HepG2 (cell line): ENCODE data around the gene KRTAP2-3. TPM values are rescaled to one million over a fixed set of nuclear protein-coding genes. Genes with fewer than 3 reads are reported as not detected.

Source experiments
- AGO1 ChIP-seq: fragments of 200-400 bp; formaldehyde crosslinking; IDR thresholded peaks from 2 replicates; pipeline ENCODE4 v1.6.1; 2017; ENCODE audit warnings: mild to moderate bottlenecking, low read depth, low read length, moderate library complexity; ENCODE audit not compliant: poor library complexity, severe bottlenecking
- BCL6 ChIP-seq: IDR thresholded peaks from 2 replicates; pipeline ENCODE4 v1.6.1; 2016; ENCODE audit warnings: missing genetic modification reagents, missing compliant biosample characterization
- CENPX ChIP-seq: sonication (generic); formaldehyde crosslinking; IDR thresholded peaks from 2 replicates; pipeline ENCODE4 v1.9.0; 2021; ENCODE audit warnings: mild to moderate bottlenecking, missing genetic modification reagents, moderate library complexity
- ERF ChIP-seq: IDR thresholded peaks from 2 replicates; pipeline ENCODE4 v1.6.1; 2018; ENCODE audit warnings: missing biosample characterization, missing genetic modification reagents
- HOXA3 ChIP-seq: sonication (generic); formaldehyde crosslinking; IDR thresholded peaks from 2 replicates; pipeline ENCODE4 v1.5.0; 2020; ENCODE audit warnings: missing genetic modification reagents
- LRRFIP1 ChIP-seq: sonication (generic); formaldehyde crosslinking; conservative IDR thresholded peaks from 2 replicates; pipeline ENCODE4 v1.4.0; 2020; ENCODE audit warnings: missing genetic modification reagents
- MEF2D ChIP-seq: sonication (generic); formaldehyde crosslinking; IDR thresholded peaks from 2 replicates; pipeline ENCODE4 v1.5.1; 2020; ENCODE audit warnings: mild to moderate bottlenecking, missing genetic modification reagents
- MIER3 ChIP-seq: IDR thresholded peaks from 2 replicates; pipeline ENCODE4 v1.6.1; 2016; ENCODE audit warnings: missing compliant biosample characterization, borderline replicate concordance
- SAFB2 ChIP-seq: sonication (generic); formaldehyde crosslinking; IDR thresholded peaks from 2 replicates; pipeline ENCODE4 v1.5.1; 2020; ENCODE audit warnings: missing genetic modification reagents, low read depth, mild to moderate bottlenecking, borderline replicate concordance
- SALL1 ChIP-seq: sonication (generic); formaldehyde crosslinking; IDR thresholded peaks from 2 replicates; pipeline ENCODE4 v1.8.0; 2022; ENCODE audit warnings: mild to moderate bottlenecking, missing genetic modification reagents
- SMAD3 ChIP-seq: sonication (generic); formaldehyde crosslinking; IDR thresholded peaks from 2 replicates; pipeline ENCODE4 v1.4.0; 2020; ENCODE audit warnings: missing genetic modification reagents
- TBX3 ChIP-seq: fragments of 450-650 bp; IDR thresholded peaks from 2 replicates; pipeline ENCODE4 v1.6.1; 2017; ENCODE audit warnings: antibody characterized with exemption, mild to moderate bottlenecking, inconsistent platforms, borderline replicate concordance
- TEF ChIP-seq: sonication (generic); formaldehyde crosslinking; IDR thresholded peaks from 2 replicates; pipeline ENCODE4 v1.5.0; 2020; ENCODE audit warnings: missing genetic modification reagents
- THRA ChIP-seq: sonication (generic); formaldehyde crosslinking; IDR thresholded peaks from 2 replicates; pipeline ENCODE4 v1.4.0; 2020; ENCODE audit warnings: missing genetic modification reagents, borderline replicate concordance
- ZBED4 ChIP-seq: sonication (generic); formaldehyde crosslinking; IDR thresholded peaks from 2 replicates; pipeline ENCODE4 v1.4.0; 2020; ENCODE audit warnings: missing genetic modification reagents, borderline replicate concordance
- ZBTB33 ChIP-seq: sonication (generic); formaldehyde crosslinking; IDR thresholded peaks from 2 replicates; pipeline ENCODE4 v1.4.0; 2020; ENCODE audit warnings: missing genetic modification reagents
- ZBTB34 ChIP-seq: sonication (generic); formaldehyde crosslinking; IDR thresholded peaks from 2 replicates; pipeline ENCODE4 v1.8.0; 2022; ENCODE audit warnings: mild to moderate bottlenecking, missing genetic modification reagents
- ZNF30 ChIP-seq: sonication (generic); formaldehyde crosslinking; IDR thresholded peaks from 2 replicates; pipeline ENCODE4 v1.5.0; 2020; ENCODE audit warnings: mild to moderate bottlenecking, missing genetic modification reagents
- polyA plus RNA-seq, 8 experiments: library from polyadenylated mRNA; depleted of rRNA in 3 of 8; stranded (reverse) in 7 of 8; unstranded in 1 of 8; fragments of >200 nt; fragmentation: Illumina TruSeq in 4 of 8; extraction: Trizol in 4 of 8; gene quantifications; 2 replicates each; pipeline versions ENCODE4 v1.2.1 to v1.2.3, GENCODE V29; 2011 to 2016; ENCODE audit warnings: low read depth in 4 of 8, missing spikeins in 1 of 8, mixed read lengths in 1 of 8; ENCODE audit not compliant: insufficient read depth in 1 of 8
- total RNA-seq, 5 experiments: library from RNA; depleted of rRNA; stranded (reverse); fragments of >200 nt; fragmentation: Illumina TruSeq; extraction: Trizol; gene quantifications; 2 replicates each; pipeline ENCODE4 v1.2.3, GENCODE V29; 2016; ENCODE audit warnings: low read depth in 1 of 5

The KRTAP2-3 gene
- total and polyA plus RNA-seq, 2 of the 13 experiments (the other 11 are each of a cell fraction or from before 2014, with no cell fraction given): 0.25 TPM; not detected in 1

GRCh38 chr17:41009301-41009760, 50.6 kb downstream of the KRTAP2-3 start (continued):
- TF ChIP-seq CENPX (CRISPR knock-in tag) (no peak), ERF (peak; percentile 69), MIER3 (CRISPR knock-in tag) (no peak), ZBED4 (CRISPR knock-in tag) (peak; percentile 52; the same call in 1 of the 2 replicates), BCL6 (CRISPR knock-in tag) (peak; percentile 85), TBX3 (peak; percentile 99), SALL1 (CRISPR knock-in tag) (peak; percentile 11; the same call in 1 of the 2 replicates), AGO1 (no peak), LRRFIP1 (CRISPR knock-in tag) (no peak), ZBTB34 (CRISPR knock-in tag) (no peak), SAFB2 (CRISPR knock-in tag) (no peak; the same call in 1 of the 2 replicates), THRA (CRISPR knock-in tag) (peak; percentile 47; the same call in 1 of the 2 replicates), ZBTB33 (no peak), ZNF30 (CRISPR knock-in tag) (no peak), HOXA3 (CRISPR knock-in tag) (0 out of 2 replicates have a peak, but pooled peaks have one; percentile 20), TEF (0 out of 2 replicates have a peak, but pooled peaks have one; percentile 18), SMAD3 (CRISPR knock-in tag) (peak; percentile 88), MEF2D (CRISPR knock-in tag) (peak; percentile 67)
